Measurements from ENCODE around the gene PCDHA1. TPM values are rescaled to one million over a fixed set of nuclear protein-coding genes. Genes with fewer than 3 reads are reported as not detected.
"Not testable (repeated sequence)": the region's sequence is repeated elsewhere in the genome, so short reads cannot be mapped to it uniquely, and the experiment has no call there.

PCDHA1 gene
- total RNA-seq, 4 donors from 2014 or later: not detected

- Histone ChIP-seq H3K27me3 (no peaks in the 10 kb centered on the region), H3K27ac (no peak overlapping the region), H3K36me3 (no peaks in the 10 kb centered on the region), H3K4me1 (no peaks in the 10 kb centered on the region), H3K9me3 (peaks cover 7 to 97% (median 8%) of the 10 kb centered on the region in 3 donors), H3K4me3 (no peak overlapping the region)
- WGBS, 2 donors (ENCODE audit: low coverage in 1 of 2): 40 to 81% methylated on average over 1 to 4 of the region's 4 CpGs
- TF ChIP-seq CTCF (IDR thresholded peaks at IDR 0.05): no peak
- no peak for TF ChIP-seq POLR2A (IDR thresholded peaks at IDR 0.05)
- TF ChIP-seq POLR2AphosphoS5 (IDR thresholded peaks at IDR 0.05): no peak
- TF ChIP-seq EP300 (IDR thresholded peaks at IDR 0.05): no peak
- no peak for ATAC-seq
These were observed 18.5 kb upstream of the PCDHA1 start for GRCh38 chr5:140767444-140767843.

- TF ChIP-seq POLR2AphosphoS5 (IDR thresholded peaks at IDR 0.05) (no peak), POLR2A (IDR thresholded peaks at IDR 0.05) (no peak), EP300 (IDR thresholded peaks at IDR 0.05) (no peak), CTCF (IDR thresholded peaks at IDR 0.05) (no peak)
- no peak for ATAC-seq
- Histone ChIP-seq H3K36me3 (no peaks in the 10 kb centered on the region), H3K27me3 (peaks cover 21% of the 10 kb centered on the region), H3K9me3 (peaks cover 0 to 87% (median 0%) of the 10 kb centered on the region in 3 donors), H3K4me1 (no peaks in the 10 kb centered on the region), H3K4me3 (no peak overlapping the region), H3K27ac (no peak overlapping the region)
- WGBS, 2 donors (ENCODE audit: low coverage in 1 of 2): 64% methylated on average over 1 of the region's 1 CpG; no CpG with 5 or more reads in 1 of the 2 donors
These were observed 5.4 kb upstream of the PCDHA1 start for GRCh38 chr5:140780512-140780911.

GRCh38 chr5:140787422-140787821 is 1.5 kb downstream of the PCDHA1 start:
- Histone ChIP-seq H3K9me3 (peaks cover 0 to 87% (median 0%) of the 10 kb centered on the region in 3 donors), H3K27me3 (peaks cover 66% of the 10 kb centered on the region)
- not testable (repeated sequence) for H3K36me3 ChIP-seq, H3K4me3 ChIP-seq, H3K4me1 ChIP-seq, H3K27ac ChIP-seq, ATAC-seq
- 31 to 48% methylated on average over 3 to 23 of the region's 44 CpGs for WGBS, 2 donors (ENCODE audit: low coverage in 1 of 2)

GRCh38 chr5:140787849-140788504 is 2.0 kb downstream of the PCDHA1 start:
- H3K36me3 ChIP-seq, H3K27ac ChIP-seq, ATAC-seq, H3K4me3 ChIP-seq, H3K4me1 ChIP-seq: not testable (repeated sequence)
- H3K27me3 ChIP-seq: peaks cover 64% of the 10 kb centered on the region
- 47 to 67% methylated on average over 3 of the region's 70 CpGs for WGBS, 2 donors (ENCODE audit: low coverage in 1 of 2)
- H3K9me3 ChIP-seq: peaks cover 0 to 85% (median 0%) of the 10 kb centered on the region in 3 donors

GRCh38 chr5:140791089-140791488 is 5.1 kb downstream of the PCDHA1 start:
- no peak for ATAC-seq
- 38 to 46% methylated on average over 2 of the region's 2 CpGs for WGBS, 2 donors (ENCODE audit: low coverage in 1 of 2)
- no peak for TF ChIP-seq EP300 (IDR thresholded peaks at IDR 0.05)
- no peak for TF ChIP-seq CTCF (IDR thresholded peaks at IDR 0.05)
- TF ChIP-seq POLR2AphosphoS5 (IDR thresholded peaks at IDR 0.05): no peak
- TF ChIP-seq POLR2A (IDR thresholded peaks at IDR 0.05): no peak
- H3K27ac ChIP-seq: no peak overlapping the region
- no peaks in the 10 kb centered on the region for H3K4me1 ChIP-seq
- H3K36me3 ChIP-seq: peaks cover 0 to 4% of the 10 kb centered on the region in 2 donors
- H3K9me3 ChIP-seq: peaks cover 0 to 89% (median 0%) of the 10 kb centered on the region in 3 donors
- H3K4me3 ChIP-seq: no peak overlapping the region
- H3K27me3 ChIP-seq: peaks cover 72% of the 10 kb centered on the region

GRCh38 chr5:140794595-140795258 is 8.8 kb downstream of the PCDHA1 start, which contains the start of gene PCDHA2:
Gene PCDHA2, plus strand, starts transcription at chr5:140794852.
- peak within 1 kb of the TSS in 1 of 2 donors; percentile 28 for H3K4me3 ChIP-seq
- H3K27ac ChIP-seq: no peak within 1 kb of the TSS
- WGBS, 2 donors (ENCODE audit: low coverage in 1 of 2): 11 to 31% methylated on average over 4 to 14 of the region's 27 CpGs
- no peaks in the 10 kb centered on the region for H3K4me1 ChIP-seq
- peaks cover 51% of the 10 kb centered on the region for H3K27me3 ChIP-seq
- H3K36me3 ChIP-seq: no peaks in the 10 kb centered on the region
- peaks cover 0 to 69% (median 0%) of the 10 kb centered on the region in 3 donors for H3K9me3 ChIP-seq
- no peak for ATAC-seq
- TF ChIP-seq CTCF (IDR thresholded peaks at IDR 0.05) (peak in 1 of 4 experiments; percentile 36), POLR2A (IDR thresholded peaks at IDR 0.05) (no peak), POLR2AphosphoS5 (IDR thresholded peaks at IDR 0.05) (no peak), EP300 (IDR thresholded peaks at IDR 0.05) (no peak)
